ENCODE measurements around the gene BCOR. TPM values are rescaled to one million over a fixed set of nuclear protein-coding genes. Genes with fewer than 3 reads are reported as not detected.

Gene BCOR
- polyA plus RNA-seq, 4 donors, result 58.3 to 62.7 (median 61.3) TPM

- no peak for DNase-seq (ENCODE audit: low read depth in 4 of 4, low spot score in 3 of 4)
Observed at GRCh38 chrX:40068048-40068447, 29.7 kb downstream of the BCOR start.

GRCh38 chrX:40066700-40067099, 31.1 kb downstream of the BCOR start:
- DNase-seq (ENCODE audit: low read depth in 4 of 4, low spot score in 3 of 4), result no peak

GRCh38 chrX:40065296-40066046, 32.3 kb downstream of the BCOR start:
- DNase-seq (ENCODE audit: low read depth in 4 of 4, low spot score in 3 of 4), result no peak

GRCh38 chrX:40064055-40064597, 33.6 kb downstream of the BCOR start:
- DNase-seq (ENCODE audit: low read depth in 4 of 4, low spot score in 3 of 4), result no peak

GRCh38 chrX:40063555-40063954, 34.2 kb downstream of the BCOR start:
- no peak for DNase-seq (ENCODE audit: low read depth in 4 of 4, low spot score in 3 of 4)

- DNase-seq (ENCODE audit: low read depth in 4 of 4, low spot score in 3 of 4), result no peak
Observed at GRCh38 chrX:40062525-40063155, 35.1 kb downstream of the BCOR start.

- DNase-seq (ENCODE audit: low read depth in 4 of 4, low spot score in 3 of 4), result no peak
Observed at GRCh38 chrX:40061871-40062524, 35.8 kb downstream of the BCOR start.

- no peak for DNase-seq (ENCODE audit: low read depth in 4 of 4, low spot score in 3 of 4)
Observed at GRCh38 chrX:40061005-40061404, 36.8 kb downstream of the BCOR start.

- DNase-seq (ENCODE audit: low read depth in 4 of 4, low spot score in 3 of 4), result no peak
Observed at GRCh38 chrX:40060356-40060845, 37.4 kb downstream of the BCOR start.

- DNase-seq (ENCODE audit: low read depth in 4 of 4, low spot score in 3 of 4), result no peak
Observed at GRCh38 chrX:40058719-40059118, 39.0 kb downstream of the BCOR start.

- DNase-seq (ENCODE audit: low read depth in 4 of 4, low spot score in 3 of 4), result no peak
Observed at GRCh38 chrX:40057405-40057804, 40.4 kb downstream of the BCOR start.

- DNase-seq (ENCODE audit: low read depth in 4 of 4, low spot score in 3 of 4), result no peak
Observed at GRCh38 chrX:40056420-40056819, 41.3 kb downstream of the BCOR start.

- no peak for DNase-seq (ENCODE audit: low read depth in 4 of 4, low spot score in 3 of 4)
Observed at GRCh38 chrX:40055495-40055894, 42.3 kb downstream of the BCOR start.

GRCh38 chrX:40054793-40055192, 43.0 kb downstream of the BCOR start:
- DNase-seq (ENCODE audit: low read depth in 4 of 4, low spot score in 3 of 4), result no peak

GRCh38 chrX:40050532-40050931, 47.2 kb downstream of the BCOR start:
- no peak for DNase-seq (ENCODE audit: low read depth in 4 of 4, low spot score in 3 of 4)

GRCh38 chrX:40049084-40049641, 48.6 kb downstream of the BCOR start:
- DNase-seq (ENCODE audit: low read depth in 4 of 4, low spot score in 3 of 4), result no peak

- DNase-seq (ENCODE audit: low read depth in 4 of 4, low spot score in 3 of 4), result no peak
Observed at GRCh38 chrX:40047485-40047884, 50.3 kb downstream of the BCOR start.

- DNase-seq (ENCODE audit: low read depth in 4 of 4, low spot score in 3 of 4), result no peak
Observed at GRCh38 chrX:40043895-40044294, 53.9 kb downstream of the BCOR start.

- no peak for DNase-seq (ENCODE audit: low read depth in 4 of 4, low spot score in 3 of 4)
Observed at GRCh38 chrX:40041915-40042314, 55.8 kb downstream of the BCOR start.

- no peak for DNase-seq (ENCODE audit: low read depth in 4 of 4, low spot score in 3 of 4)
Observed at GRCh38 chrX:40040686-40041461, 56.9 kb downstream of the BCOR start.

Data from right renal pelvis (tissue), 4 donors.